RKO (cell line): ENCODE results near the gene PI4KA.
A peak's percentile ranks its signal among the peaks of the same experiment; 100 is the strongest.

ENCODE experiments used
- DNase-seq: peaks from one replicate; pipeline ENCODE4 v3.0.0-alpha.2; 2016; ENCODE audit warnings: low spot score

The PI4KA gene

GRCh38 chr22:20792966-20793728, 65.5 kb downstream of the PI4KA start:
- DNase-seq: no peak

- DNase-seq: no peak
Measured at GRCh38 chr22:20792221-20792965, 66.2 kb downstream of the PI4KA start.

- no peak for DNase-seq
Measured at GRCh38 chr22:20788627-20789344, 69.8 kb downstream of the PI4KA start.

GRCh38 chr22:20787746-20788626, 70.6 kb downstream of the PI4KA start:
- DNase-seq: no peak

- DNase-seq: no peak
Measured at GRCh38 chr22:20787223-20787622, 71.4 kb downstream of the PI4KA start.

- no peak for DNase-seq
Measured at GRCh38 chr22:20786536-20786979, 72.1 kb downstream of the PI4KA start.

- DNase-seq: no peak
Measured at GRCh38 chr22:20786048-20786447, 72.6 kb downstream of the PI4KA start.

GRCh38 chr22:20785415-20785814, 73.2 kb downstream of the PI4KA start:
- DNase-seq: no peak

GRCh38 chr22:20783844-20784723, 74.5 kb downstream of the PI4KA start:
- peak; percentile 69 for DNase-seq

GRCh38 chr22:20783300-20783673, 75.3 kb downstream of the PI4KA start:
- no peak for DNase-seq

- no peak for DNase-seq
Measured at GRCh38 chr22:20782596-20783299, 75.9 kb downstream of the PI4KA start.

GRCh38 chr22:20782083-20782482, 76.5 kb downstream of the PI4KA start:
- no peak for DNase-seq

- DNase-seq: no peak
Measured at GRCh38 chr22:20781272-20781990, 77.2 kb downstream of the PI4KA start.

- no peak for DNase-seq
Measured at GRCh38 chr22:20779818-20780158, 78.8 kb downstream of the PI4KA start.

GRCh38 chr22:20779014-20779817, 79.4 kb downstream of the PI4KA start:
- DNase-seq: no peak

- DNase-seq: peak; percentile 24
Measured at GRCh38 chr22:20777420-20778177, 81.0 kb downstream of the PI4KA start.

GRCh38 chr22:20776624-20777405, 81.8 kb downstream of the PI4KA start:
- no peak for DNase-seq
